GM12878 (cell line): ENCODE measurements around the gene MAPT. TPM values are rescaled to one million over a fixed set of nuclear protein-coding genes. Genes with fewer than 3 reads are reported as not detected.

ENCODE experiments used
- ATAC-seq: fragments of 200-7000 bp; cut with Tn5 transposase; 3 replicates; pipeline ENCODE4 v1.9.1; 2020; ENCODE audit warnings: mild to moderate bottlenecking, moderate library complexity
- BruUV-seq: library from RNA; stranded (reverse); fragments of 400-500 nt; replicated peaks from 2 replicates; lab custom pipeline; 2021; lab: Mats Ljungman, UMichigan
- CTCF ChIA-PET: fragments of 300-600 bp; sonication (Branson Sonifier 250); formaldehyde crosslinking; extraction: SDS; loops from one replicate; lab custom pipeline; 2021; ENCODE audit warnings: inconsistent platforms; lab: Yijun Ruan, JAX
- POLR2A ChIA-PET: fragments of 350-600 bp; formaldehyde crosslinking; extraction: SDS; loops from one replicate; lab custom pipeline; 2021; ENCODE audit warnings: inconsistent platforms; lab: Charles Lee
- RAD21 ChIA-PET: fragments of 300-600 bp; sonication (Branson Sonifier 250); formaldehyde crosslinking; loops from one replicate; lab custom pipeline; 2023; ENCODE audit warnings: antibody characterized with exemption; ENCODE audit not compliant: unreplicated experiment; lab: Charles Lee
- SMC1A ChIA-PET: fragments of 300-600 bp; sonication (Branson Sonifier 250); formaldehyde crosslinking; loops from one replicate; lab custom pipeline; 2023; ENCODE audit not compliant: unreplicated experiment, uncharacterized antibody; lab: Charles Lee
- DNase-seq: peaks from one replicate; pipeline ENCODE4 v3.0.0-alpha.2; 2011; ENCODE audit warnings: low read depth, low spot score
- FAIRE-seq: peaks from 3 replicates; lab custom pipeline; 2011; peaks lifted over from hg19 to GRCh38; lab: Jason Lieb, UNC
- H2AFZ ChIP-seq: 2 replicates; pipeline ENCODE4 v1.6.0; 2011; ENCODE audit warnings: low read depth, low read length, control low read depth; ENCODE audit not compliant: control insufficient read depth
- H3K27ac ChIP-seq: 2 replicates; pipeline ENCODE4 v1.5.1; 2011; ENCODE audit warnings: control low read depth; ENCODE audit not compliant: control insufficient read depth, insufficient read depth
- H3K27me3 ChIP-seq, 2 experiments: replicated peaks in 1 of 2; 2 replicates each; pipeline versions ENCODE4 v1.6.0 to v1.6.1; 2011; ENCODE audit warnings: low read length in 1 of 2; ENCODE audit not compliant: control insufficient read depth in 2 of 2, insufficient read depth in 2 of 2
- H3K36me3 ChIP-seq, 2 experiments: 2 replicates each; pipeline ENCODE4 v1.5.1; 2011; ENCODE audit warnings: low read length in 1 of 2; ENCODE audit not compliant: control insufficient read depth in 2 of 2, insufficient read depth in 2 of 2
- H3K4me1 ChIP-seq: 2 replicates; pipeline ENCODE4 v1.6.1; 2011; ENCODE audit warnings: mild to moderate bottlenecking, low read length, moderate library complexity, mixed read lengths; ENCODE audit not compliant: control insufficient read depth, insufficient read depth
- H3K4me2 ChIP-seq: 2 replicates; pipeline ENCODE4 v1.6.0; 2011; ENCODE audit warnings: control low read depth; ENCODE audit not compliant: control insufficient read depth, insufficient read depth
- H3K4me3 ChIP-seq: fragments of 200-600 bp; sonication (generic); 2 replicates; pipeline ENCODE4 v1.5.1; 2016
- H3K79me2 ChIP-seq: 2 replicates; pipeline ENCODE4 v1.6.0; 2011; ENCODE audit warnings: low read length; ENCODE audit not compliant: control insufficient read depth, insufficient read depth
- H3K9ac ChIP-seq: 2 replicates; pipeline ENCODE4 v1.8.0; 2011; ENCODE audit warnings: low read length, control low read depth, mixed read lengths; ENCODE audit not compliant: control insufficient read depth, insufficient read depth
- H3K9me3 ChIP-seq: replicated peaks from 3 replicates; pipeline ENCODE4 v1.5.1; 2011; ENCODE audit warnings: mild to moderate bottlenecking, low read length; ENCODE audit not compliant: control insufficient read depth, insufficient read depth
- H4K20me1 ChIP-seq: 2 replicates; pipeline ENCODE4 v1.6.0; 2011; ENCODE audit not compliant: control insufficient read depth, insufficient read depth
- CBX3 ChIP-seq: fragments of 200-600 bp; sonication (generic); IDR thresholded peaks from 2 replicates; pipeline ENCODE4 v1.6.1; 2016; ENCODE audit warnings: low read depth, borderline replicate concordance
- CHD2 ChIP-seq: IDR thresholded peaks from 2 replicates; pipeline ENCODE4 v1.6.1; 2011; ENCODE audit warnings: low read depth, low read length, improper control_type of control experiment, borderline replicate concordance
- RELB ChIP-seq: fragments of 450-650 bp; IDR thresholded peaks from 2 replicates; pipeline ENCODE4 v1.6.1; 2017; ENCODE audit warnings: low read depth, mild to moderate bottlenecking, moderate library complexity
- SMAD5 ChIP-seq: IDR thresholded peaks from 2 replicates; pipeline ENCODE4 v1.6.1; 2016; ENCODE audit warnings: antibody characterized with exemption, low read depth
- TARDBP ChIP-seq: IDR thresholded peaks from 2 replicates; pipeline ENCODE4 v1.6.1; 2016; ENCODE audit warnings: borderline replicate concordance
- ZBED1 ChIP-seq: IDR thresholded peaks from 2 replicates; pipeline ENCODE4 v1.6.1; 2016; ENCODE audit warnings: borderline replicate concordance
- ZNF274 ChIP-seq: IDR thresholded peaks from one replicate; pipeline ENCODE4 v1.8.0; 2011; ENCODE audit not compliant: insufficient read length, insufficient read depth
- ZNF384 ChIP-seq: IDR thresholded peaks from 2 replicates; pipeline ENCODE4 v1.6.1; 2012; ENCODE audit warnings: low read depth, mild to moderate bottlenecking, low read length, improper control_type of control experiment, borderline replicate concordance
- ZNF622 ChIP-seq: fragments of 450-650 bp; IDR thresholded peaks from 2 replicates; pipeline ENCODE4 v1.6.1; 2017; ENCODE audit warnings: mild to moderate bottlenecking, inconsistent platforms
- WGBS: methylation state at CpG from one replicate; pipeline ENCODE4 v1.1.6; 2016; ENCODE audit warnings: low lambda C conversion rate; ENCODE audit not compliant: insufficient replicate concordance, insufficient coverage; ENCODE audit errors: missing lambda C conversion rate; 5-methylcytosine and 5-hydroxymethylcytosine counted together
- in situ Hi-C: fragments of 300-500 bp; cut with MboI; formaldehyde crosslinking; loops from 9 replicates; pipeline ENCODE4 v1.14.3; 2018; ENCODE audit warnings: mixed read lengths
- intact Hi-C: fragments of 100-400 bp; cut with micrococcal nuclease; formaldehyde crosslinking; loops from one replicate; pipeline ENCODE4 v1.14.2; 2022; ENCODE audit not compliant: unreplicated experiment
- polyA plus RNA-seq, 11 experiments: library from polyadenylated mRNA; depleted of rRNA in 4 of 11; unstranded in 6 of 11; stranded (reverse) in 5 of 11; fragments of >200 nt; fragmentation: Nextera tagmentation in 4 of 11; fragmentation: Illumina TruSeq in 1 of 11; extraction: Ambion mirVana in 4 of 11; extraction: Trizol in 1 of 11; gene quantifications; 1 replicate in 1 of 11; 2 replicates in 10 of 11; pipeline versions ENCODE4 v1.2.1 to v1.2.3, GENCODE V29; 2011 to 2016; ENCODE audit warnings: inconsistent platforms in 2 of 11, missing spikeins in 2 of 11, low read depth in 1 of 11
- total RNA-seq, 4 experiments: library from RNA; depleted of rRNA in 3 of 4; stranded (reverse); fragments of >200 nt in 3 of 4; fragmentation: Illumina TruSeq in 1 of 4; extraction: Trizol in 1 of 4; gene quantifications; 2 replicates each; pipeline versions ENCODE4 v1.2.1 to v1.2.3, GENCODE V29; 2013 to 2021

Gene MAPT
- total and polyA plus RNA-seq, 10 of the 15 experiments (the other 5 are each of a cell fraction or from before 2014, with no cell fraction given): under 0.01 to 0.05 (median 0.03) TPM; not detected in 7

DNA sequence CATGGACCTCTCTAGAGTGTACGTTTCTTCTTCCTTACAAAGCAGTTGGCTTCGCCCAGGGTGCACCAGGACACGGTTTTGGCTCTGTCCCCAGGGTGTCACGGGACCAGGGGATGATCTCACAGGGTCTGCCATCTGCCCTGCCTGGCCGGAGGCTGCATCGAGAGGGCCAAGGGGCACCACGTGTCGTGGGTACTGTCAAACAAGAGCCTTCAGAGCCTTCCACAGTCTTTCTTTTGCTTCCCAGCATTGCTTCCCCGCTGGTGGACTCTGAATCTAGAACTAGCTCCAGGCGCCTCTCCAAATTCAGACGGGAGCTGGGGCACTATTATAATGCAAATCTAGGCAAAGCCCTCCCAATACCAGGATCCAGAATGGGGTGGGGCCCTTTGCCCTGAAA is 47.9 kb downstream of the MAPT start (continued):
- TF ChIP-seq TARDBP (no peak), CBX3 (no peak), ZNF274 (no peak), ZBED1 (no peak), RELB (no peak)
- TF ChIP-seq, all 136 proteins: peak for 0

DNA sequence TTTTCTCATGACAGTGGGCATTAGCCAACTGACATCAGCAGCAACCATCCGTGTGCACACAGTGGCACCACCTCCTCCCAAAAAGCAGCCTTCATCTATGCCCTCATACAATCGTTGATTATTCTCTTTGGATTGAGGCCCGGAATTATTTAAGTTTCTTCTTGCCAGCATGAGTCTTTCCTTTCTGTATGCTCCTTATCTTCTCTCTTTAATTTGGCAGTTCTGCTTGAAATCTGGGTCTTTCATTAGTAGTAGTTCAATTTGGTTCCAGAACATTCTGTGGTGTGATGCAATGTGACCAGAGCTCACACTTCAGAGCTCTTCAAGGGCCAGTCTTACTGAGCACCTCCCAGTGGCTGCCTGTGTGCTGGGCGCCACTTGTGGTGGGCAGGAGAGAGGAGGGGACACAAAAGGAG is 52.5 kb downstream of the MAPT start:
- no TSS peak for BruUV-seq
- H3K4me1 ChIP-seq: no peaks in the 10 kb centered on the region
- TF ChIP-seq CHD2: no peak
- no peak for TF ChIP-seq ZNF384
- no peak for TF ChIP-seq ZNF622
- TF ChIP-seq SMAD5: no peak
- H3K36me3 ChIP-seq: no peaks in the 10 kb centered on the region
- no peak overlapping the region for H3K9ac ChIP-seq
- peaks cover 0 to 6% of the 10 kb centered on the region in 2 experiments; a peak in 3 of 4 replicates for H3K27me3 ChIP-seq
- no peak for ATAC-seq
- in situ Hi-C loops (no loop called here), intact Hi-C loops (no loop called here)
- RAD21 ChIA-PET: interaction anchor here (0.7 kb wide), 1 partner anchor 17 kb away, joined by 3 read pairs; no protein-coding TSS in a partner anchor
- H3K4me2 ChIP-seq: no peak overlapping the region
- SMC1A ChIA-PET: interaction anchor here (0.6 kb wide), 1 partner anchor 780 kb away, joined by 3 read pairs; no protein-coding TSS in a partner anchor
- no peak overlapping the region for H3K4me3 ChIP-seq
- H4K20me1 ChIP-seq: no peaks in the 10 kb centered on the region
- no peak for FAIRE-seq
- no peak overlapping the region for H3K27ac ChIP-seq
- POLR2A ChIA-PET: no interaction called here
- H3K9me3 ChIP-seq: no peaks in the 10 kb centered on the region
- H2AFZ ChIP-seq: no peak overlapping the region
- DNase-seq: no peak
- CTCF ChIA-PET: interaction anchor here (0.5 to 1.3 kb wide), 2 partner anchors 105 to 307 kb away, joined by 3 read pairs; no protein-coding TSS in a partner anchor
- 58% methylated on average over 4 of the region's 4 CpGs for WGBS
- H3K79me2 ChIP-seq: no peaks in the 10 kb centered on the region
